Iris pigment epithelial cell (primary cell): ENCODE data around the gene PTPRD.

Experiments used
- DNase-seq: peaks from one replicate; pipeline ENCODE4 v3.0.0-alpha.2; 2011; ENCODE audit warnings: low read depth

The PTPRD gene

GRCh38 chr9:8337834-8338766 is 2274.7 kb downstream of the PTPRD start:
- peak; percentile 6 for DNase-seq

DNA sequence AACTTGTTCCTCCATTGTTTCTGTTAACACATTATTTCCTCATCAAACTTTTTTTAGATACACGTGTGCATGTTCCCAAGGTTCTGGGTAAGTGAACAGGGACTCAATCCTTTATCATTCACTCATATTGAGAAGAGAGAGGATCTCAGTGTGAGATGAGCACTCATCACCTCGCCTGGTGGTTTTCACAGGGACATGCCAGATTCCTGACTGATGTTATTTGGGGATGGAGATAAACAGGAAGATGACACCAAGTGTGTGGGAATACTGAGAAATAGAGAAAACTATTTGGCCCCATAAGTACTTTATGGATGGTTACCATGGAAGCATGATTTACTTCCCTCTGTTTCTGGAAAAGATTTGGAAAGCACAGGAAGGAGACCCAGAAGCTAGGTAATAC is 2279.9 kb downstream of the PTPRD start:
- DNase-seq = no peak

- no peak for DNase-seq
Measured at GRCh38 chr9:8332331-8332650, 2280.5 kb downstream of the PTPRD start.

DNA sequence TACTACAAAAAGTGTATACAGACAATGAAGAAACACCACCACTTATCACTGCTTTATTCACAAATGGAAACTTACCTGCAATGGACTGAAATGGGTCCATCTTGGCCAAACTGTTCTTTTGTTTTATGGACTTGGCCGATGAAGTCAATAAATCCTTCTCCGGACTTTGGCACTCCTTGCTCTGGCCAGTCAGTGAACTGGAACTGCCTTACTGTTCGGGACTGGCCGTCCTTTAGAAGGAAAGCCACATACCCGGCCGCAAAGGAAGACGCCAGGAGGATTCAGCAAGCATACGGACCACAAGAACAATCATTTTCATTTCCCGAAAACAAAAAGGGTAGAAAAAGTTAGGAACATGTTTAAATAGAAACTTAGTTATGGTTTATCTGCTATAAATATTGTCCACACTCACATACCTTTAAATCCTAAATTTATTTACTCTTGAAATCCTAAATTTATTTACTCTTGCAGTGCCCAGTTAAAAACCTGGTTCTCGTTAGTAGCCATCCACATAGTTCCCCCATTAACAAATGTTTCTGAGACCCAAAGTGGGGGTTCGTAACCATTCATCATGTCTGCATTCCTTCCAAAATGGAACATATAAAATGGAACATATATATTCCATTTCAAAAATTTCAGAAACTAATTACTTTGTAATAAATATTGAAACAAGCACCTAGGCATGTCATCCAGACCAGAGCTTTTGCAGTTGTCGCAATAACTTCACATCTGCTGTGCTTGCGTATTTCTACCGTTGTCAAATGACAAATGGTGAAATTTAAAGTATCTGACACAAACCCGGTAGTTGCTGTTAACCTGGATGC is 2281.1 kb downstream of the PTPRD start:
- no peak for DNase-seq

DNA sequence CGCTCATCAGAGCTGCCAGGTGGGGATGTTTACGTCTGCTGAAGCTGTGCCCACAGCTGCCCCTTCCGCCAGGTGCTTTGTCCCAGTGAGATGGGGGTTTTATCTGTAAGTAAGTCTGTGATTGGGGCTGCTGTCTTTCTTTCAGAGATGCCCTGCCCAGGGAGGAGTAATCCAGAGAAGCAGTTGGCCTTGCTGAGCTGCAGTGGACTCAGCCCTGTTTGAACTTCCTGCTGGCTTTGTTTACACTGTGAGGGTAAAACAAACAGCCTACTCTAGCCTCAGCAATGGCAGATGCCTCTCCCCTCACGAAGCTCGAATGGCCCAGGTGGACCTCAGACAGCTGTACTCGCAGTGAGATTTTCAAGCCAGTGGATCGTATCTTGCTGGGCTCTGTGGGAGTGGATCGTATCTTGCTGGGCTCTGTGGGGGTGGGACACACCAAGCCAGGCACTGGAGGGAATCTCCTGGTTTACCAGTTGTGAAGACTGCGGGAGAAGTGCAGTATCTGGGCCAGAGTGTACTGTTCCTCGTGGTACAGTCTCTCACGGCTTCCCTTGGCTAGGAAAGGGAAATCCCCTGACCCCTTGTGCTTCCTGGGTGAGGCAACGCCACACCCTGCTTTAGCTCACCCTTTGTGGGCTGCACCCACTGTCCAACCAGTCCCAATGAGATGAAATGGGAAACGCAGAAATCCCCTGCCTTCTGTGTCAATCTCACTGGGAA is 2283.1 kb downstream of the PTPRD start:
- DNase-seq = no peak

DNA sequence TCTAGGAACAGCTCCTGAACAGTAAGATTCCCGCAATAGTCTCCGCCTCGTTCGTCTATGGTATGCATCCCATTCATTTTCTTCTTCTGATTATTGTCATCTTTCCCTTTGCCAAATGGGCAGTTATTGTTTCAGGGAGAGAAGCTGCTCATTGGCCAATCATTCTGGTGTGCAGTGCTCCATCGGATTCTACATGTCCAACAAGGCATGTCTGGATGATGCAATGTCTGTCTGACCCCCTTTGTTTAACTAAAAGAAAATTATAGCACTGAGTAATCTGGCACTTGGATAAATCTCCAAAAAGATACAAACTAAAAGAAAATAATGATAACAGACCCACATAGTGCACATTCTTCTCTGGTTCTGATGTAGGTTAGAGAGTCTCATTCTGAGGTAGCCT is 2297.6 kb downstream of the PTPRD start:
- no peak for DNase-seq

GRCh38 chr9:8309258-8309657 is 2303.5 kb downstream of the PTPRD start:
- DNase-seq = no peak

- DNase-seq = no peak
Measured at GRCh38 chr9:8304720-8305119, 2308.1 kb downstream of the PTPRD start.

DNA sequence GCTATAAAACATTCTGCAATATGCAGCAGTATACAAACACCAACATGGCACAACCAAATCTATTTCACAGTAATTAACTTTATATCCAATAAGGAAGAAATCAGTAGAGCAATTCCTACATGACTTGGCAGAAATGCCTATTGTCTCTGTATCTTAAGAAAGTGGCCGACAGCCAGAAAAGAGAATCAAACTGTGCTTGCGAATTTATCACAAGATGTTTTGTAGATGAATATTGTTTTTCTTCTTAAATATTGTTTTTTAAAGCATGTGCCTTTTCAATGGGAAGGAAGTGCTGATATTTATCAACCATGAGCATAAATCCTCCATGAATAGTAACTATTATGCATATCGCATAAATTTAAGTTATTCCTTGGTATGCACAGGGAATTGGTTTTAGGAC is 2311.5 kb downstream of the PTPRD start:
- DNase-seq = no peak

GRCh38 chr9:8297047-8297446 is 2315.8 kb downstream of the PTPRD start:
- DNase-seq = no peak

DNA sequence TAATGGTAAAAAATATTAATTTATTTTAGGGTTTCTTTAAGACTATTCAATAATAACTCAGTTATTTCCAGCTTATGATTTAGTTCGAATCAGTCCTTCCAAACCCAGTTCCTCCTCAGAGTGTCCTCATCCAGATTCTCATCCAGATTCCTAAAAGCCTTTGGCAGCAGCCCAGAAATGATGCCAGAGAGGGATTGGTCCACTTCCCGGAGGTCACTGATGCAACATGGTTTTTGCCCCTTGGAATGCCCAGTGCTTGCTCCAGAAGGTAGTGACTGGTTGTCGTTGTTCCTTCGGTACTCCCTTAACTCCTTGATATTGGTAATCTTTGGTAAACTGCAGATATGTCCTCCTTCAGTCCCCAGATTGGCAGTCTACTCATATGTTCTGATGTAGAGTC is 2320.1 kb downstream of the PTPRD start:
- no peak for DNase-seq

- no peak for DNase-seq
Measured at GRCh38 chr9:8289681-8290080, 2323.1 kb downstream of the PTPRD start.

GRCh38 chr9:8287970-8288369 is 2324.8 kb downstream of the PTPRD start:
- no peak for DNase-seq

- DNase-seq = no peak
Measured at GRCh38 chr9:8287501-8287900, 2325.3 kb downstream of the PTPRD start.

DNA sequence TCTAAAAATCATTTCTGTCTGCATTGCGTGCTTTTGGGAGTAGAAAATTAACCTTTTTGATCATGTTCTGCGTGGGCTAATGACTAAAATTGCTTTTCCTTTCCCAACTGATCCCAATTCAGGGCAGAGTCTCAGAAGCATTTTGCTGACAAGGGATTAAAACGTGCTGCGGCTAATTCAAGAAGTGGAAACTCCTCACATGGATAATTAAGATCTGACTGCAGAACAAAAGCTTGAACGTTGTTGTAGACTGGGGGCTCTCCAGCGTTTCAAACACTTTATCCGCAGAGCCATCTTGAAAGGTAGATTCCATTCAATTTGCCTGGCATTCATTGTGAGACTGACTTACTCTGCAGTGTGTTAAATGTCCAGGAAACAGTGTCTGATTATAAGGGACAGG is 2327.9 kb downstream of the PTPRD start:
- DNase-seq = no peak

DNA sequence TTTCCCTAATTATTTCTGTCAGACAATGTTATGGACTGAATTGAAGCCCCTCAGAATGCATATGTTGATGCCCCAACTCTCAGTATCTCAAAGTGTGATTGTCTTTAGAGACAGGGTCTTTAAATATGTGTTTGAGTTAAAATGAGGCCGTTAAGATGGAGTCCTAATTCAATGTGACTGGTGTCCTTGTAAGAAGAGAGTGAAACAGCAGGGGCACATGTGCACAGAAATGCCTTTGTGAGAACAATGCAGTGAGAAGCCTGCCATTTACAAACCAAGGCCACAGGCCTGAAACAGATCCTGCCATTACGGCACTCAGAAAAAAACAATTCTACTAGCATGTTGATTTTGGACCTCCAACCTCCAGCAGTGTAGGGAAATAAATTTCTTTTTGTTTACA is 2330.3 kb downstream of the PTPRD start:
- no peak for DNase-seq

- no peak for DNase-seq
Measured at GRCh38 chr9:8280811-8281210, 2332.0 kb downstream of the PTPRD start.

GRCh38 chr9:8278048-8278447 is 2334.8 kb downstream of the PTPRD start:
- no peak for DNase-seq

GRCh38 chr9:8270235-8270634 is 2342.6 kb downstream of the PTPRD start:
- DNase-seq = no peak

GRCh38 chr9:8268881-8269280 is 2343.9 kb downstream of the PTPRD start:
- no peak for DNase-seq

GRCh38 chr9:8268216-8268878 is 2344.5 kb downstream of the PTPRD start:
- no peak for DNase-seq

DNA sequence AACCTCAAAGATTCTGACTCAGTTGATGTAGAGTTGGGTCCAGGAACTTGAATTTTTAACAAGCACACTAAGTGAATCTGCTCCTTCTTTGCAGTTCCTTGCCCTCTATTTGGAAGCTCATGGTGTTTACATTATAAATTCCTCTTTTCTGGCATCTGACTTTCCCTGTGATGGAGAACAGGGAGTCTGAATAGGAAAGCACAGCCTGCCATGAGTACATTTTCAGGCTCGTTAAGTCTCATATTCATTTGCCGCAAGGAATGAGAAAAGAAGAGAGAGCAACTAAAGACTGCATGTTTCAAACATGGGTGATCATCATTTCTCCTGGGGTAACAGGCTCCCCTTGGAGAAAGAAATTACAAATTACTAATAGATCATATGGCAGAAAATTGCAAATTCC is 2345.2 kb downstream of the PTPRD start:
- no peak for DNase-seq
